Duodenal mucosa (tissue), 2 donors: ENCODE data around the gene DOHH.

Source experiments
- H3K27ac ChIP-seq: one replicate; pipeline ENCODE4 v1.7.0; 2013; ENCODE audit warnings: low read depth, low read length
- H3K27me3 ChIP-seq, 2 donors: one replicate each; pipeline ENCODE4 v1.7.0; 2013; ENCODE audit warnings: low read length in 2 of 2, control low read depth in 1 of 2; ENCODE audit not compliant: insufficient read depth in 2 of 2, control insufficient read depth in 1 of 2
- H3K36me3 ChIP-seq, 2 donors: one replicate each; pipeline ENCODE4 v1.7.0; 2013; ENCODE audit warnings: low read length in 2 of 2, control low read depth in 1 of 2; ENCODE audit not compliant: insufficient read depth in 2 of 2, control insufficient read depth in 1 of 2
- H3K4me1 ChIP-seq, 2 donors: one replicate each; pipeline ENCODE4 v1.7.0; 2013; ENCODE audit warnings: low read length in 2 of 2, control low read depth in 1 of 2; ENCODE audit not compliant: insufficient read depth in 2 of 2, control insufficient read depth in 1 of 2
- H3K4me3 ChIP-seq, 2 donors: one replicate each; pipeline ENCODE4 v1.7.0; 2013; ENCODE audit warnings: low read length in 2 of 2, low read depth in 1 of 2
- H3K9ac ChIP-seq, 2 donors: one replicate each; pipeline ENCODE4 v1.7.0; 2013; ENCODE audit warnings: low read length in 2 of 2, low read depth in 1 of 2
- H3K9me3 ChIP-seq, 2 donors: one replicate each; pipeline ENCODE4 v1.7.0; 2013; ENCODE audit warnings: low read length in 2 of 2, control low read depth in 1 of 2; ENCODE audit not compliant: control insufficient read depth in 1 of 2

Gene DOHH

GRCh38 chr19:3519126-3519525, 18.7 kb upstream of the DOHH start:
- Histone ChIP-seq H3K4me3 (no peak overlapping the region), H3K4me1 (peaks cover 24% of the 10 kb centered on the region in 2 donors), H3K27me3 (no peaks in the 10 kb centered on the region), H3K27ac (no peak overlapping the region), H3K36me3 (peaks cover 17 to 29% of the 10 kb centered on the region in 2 donors), H3K9ac (no peak overlapping the region), H3K9me3 (no peaks in the 10 kb centered on the region)

GRCh38 chr19:3518659-3519058, 18.2 kb upstream of the DOHH start:
- H3K27ac ChIP-seq = no peak overlapping the region
- no peak overlapping the region for H3K4me3 ChIP-seq
- peaks cover 13 to 27% of the 10 kb centered on the region in 2 donors for H3K36me3 ChIP-seq
- H3K9ac ChIP-seq = no peak overlapping the region
- no peaks in the 10 kb centered on the region for H3K27me3 ChIP-seq
- peaks cover 24% of the 10 kb centered on the region in 2 donors for H3K4me1 ChIP-seq
- H3K9me3 ChIP-seq = no peaks in the 10 kb centered on the region

GRCh38 chr19:3518255-3518654, 17.8 kb upstream of the DOHH start:
- H3K9ac ChIP-seq = no peak overlapping the region
- H3K9me3 ChIP-seq = no peaks in the 10 kb centered on the region
- no peaks in the 10 kb centered on the region for H3K27me3 ChIP-seq
- no peak overlapping the region for H3K4me3 ChIP-seq
- H3K36me3 ChIP-seq = peaks cover 13 to 23% of the 10 kb centered on the region in 2 donors
- no peak overlapping the region for H3K27ac ChIP-seq
- H3K4me1 ChIP-seq = peaks cover 26% of the 10 kb centered on the region in 2 donors

GRCh38 chr19:3517638-3518037, 17.2 kb upstream of the DOHH start:
- Histone ChIP-seq H3K9me3 (no peaks in the 10 kb centered on the region), H3K9ac (no peak overlapping the region), H3K27ac (no peak overlapping the region), H3K36me3 (peaks cover 13 to 18% of the 10 kb centered on the region in 2 donors), H3K4me1 (peaks cover 27 to 31% of the 10 kb centered on the region in 2 donors), H3K27me3 (no peaks in the 10 kb centered on the region), H3K4me3 (no peak overlapping the region)

- Histone ChIP-seq H3K4me3 (no peak overlapping the region), H3K9me3 (no peaks in the 10 kb centered on the region), H3K36me3 (peaks cover 7 to 19% of the 10 kb centered on the region in 2 donors), H3K4me1 (peaks cover 27 to 31% of the 10 kb centered on the region in 2 donors), H3K27me3 (no peaks in the 10 kb centered on the region), H3K9ac (no peak overlapping the region), H3K27ac (no peak overlapping the region)
These were observed 16.3 kb upstream of the DOHH start for GRCh38 chr19:3516675-3517207.

- Histone ChIP-seq H3K9ac (no peak overlapping the region), H3K9me3 (no peaks in the 10 kb centered on the region), H3K27ac (no peak overlapping the region), H3K27me3 (no peaks in the 10 kb centered on the region), H3K4me1 (peaks cover 28% of the 10 kb centered on the region in 2 donors), H3K36me3 (peaks cover 7 to 24% of the 10 kb centered on the region in 2 donors), H3K4me3 (no peak overlapping the region)
These were observed 15.5 kb upstream of the DOHH start for GRCh38 chr19:3515891-3516422.

- Histone ChIP-seq H3K9me3 (no peaks in the 10 kb centered on the region), H3K4me1 (peaks cover 17 to 18% of the 10 kb centered on the region in 2 donors), H3K27me3 (no peaks in the 10 kb centered on the region), H3K36me3 (peaks cover 7 to 33% of the 10 kb centered on the region in 2 donors), H3K4me3 (no peak overlapping the region), H3K9ac (no peak overlapping the region), H3K27ac (no peak overlapping the region)
These were observed 14.5 kb upstream of the DOHH start for GRCh38 chr19:3514930-3515329.

- no peak overlapping the region for H3K4me3 ChIP-seq
- no peaks in the 10 kb centered on the region for H3K27me3 ChIP-seq
- peaks cover 12 to 14% of the 10 kb centered on the region in 2 donors for H3K4me1 ChIP-seq
- H3K27ac ChIP-seq = no peak overlapping the region
- H3K9me3 ChIP-seq = no peaks in the 10 kb centered on the region
- H3K9ac ChIP-seq = no peak overlapping the region
- peaks cover 8 to 33% of the 10 kb centered on the region in 2 donors for H3K36me3 ChIP-seq
These were observed 13.0 kb upstream of the DOHH start for GRCh38 chr19:3513229-3514140.

GRCh38 chr19:3512562-3513228, 12.2 kb upstream of the DOHH start:
- no peak overlapping the region for H3K4me3 ChIP-seq
- no peak overlapping the region for H3K9ac ChIP-seq
- peaks cover 8 to 33% of the 10 kb centered on the region in 2 donors for H3K36me3 ChIP-seq
- no peaks in the 10 kb centered on the region for H3K27me3 ChIP-seq
- no peaks in the 10 kb centered on the region for H3K9me3 ChIP-seq
- no peak overlapping the region for H3K27ac ChIP-seq
- H3K4me1 ChIP-seq = peaks cover 14 to 15% of the 10 kb centered on the region in 2 donors
